NCI-H2081 treated with DMSO at 0.1 percent for 48 hours (cell line): Measurements from ENCODE around the gene PDE11A.

ENCODE experiments used
- DNase-seq: peaks from one replicate; lab custom pipeline; 2025; lab: John Stamatoyannopoulos, UW

Gene PDE11A

GRCh38 chr2:177923323-177923722 is 149.3 kb downstream of the PDE11A start:
- DNase-seq = no peak

DNA sequence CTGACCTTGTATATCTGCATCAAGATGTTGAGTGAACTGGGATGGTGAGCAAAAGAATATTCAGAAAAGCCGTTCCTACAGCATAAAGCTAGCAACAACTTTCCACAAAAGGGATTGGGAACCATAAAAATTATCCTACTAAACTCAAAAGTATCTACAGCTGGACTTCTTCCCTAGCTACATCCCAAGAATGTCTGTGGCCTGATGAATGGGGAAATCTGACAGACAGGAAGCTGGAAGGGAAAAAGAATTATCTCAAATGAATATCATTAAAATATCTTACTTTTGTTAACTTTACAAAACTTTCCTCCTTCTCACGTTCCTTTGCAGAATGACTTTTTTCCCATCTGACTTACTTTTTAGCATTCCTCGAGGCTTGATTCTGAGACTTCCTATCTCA is 150.9 kb downstream of the PDE11A start:
- no peak for DNase-seq

GRCh38 chr2:177917169-177917568 is 155.4 kb downstream of the PDE11A start:
- no peak for DNase-seq

DNA sequence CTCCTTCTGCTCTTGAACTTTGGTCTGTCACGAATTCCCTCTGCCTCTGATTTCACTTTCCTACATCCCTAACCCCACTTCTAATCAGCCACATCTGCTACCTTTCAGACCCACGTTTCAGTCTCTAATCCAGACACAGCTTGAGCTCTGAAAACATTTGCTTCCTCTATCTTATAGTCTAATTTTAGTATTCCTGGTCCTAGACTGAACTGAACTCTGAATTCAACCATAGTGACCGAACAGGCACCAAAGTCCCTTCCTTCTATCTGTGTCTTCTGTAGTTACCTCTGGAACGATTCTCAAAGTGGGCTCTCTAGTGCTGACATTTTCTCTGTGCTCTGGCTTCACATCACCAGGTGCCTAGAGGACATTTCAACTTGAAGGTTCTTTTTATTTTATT is 156.2 kb downstream of the PDE11A start:
- no peak for DNase-seq

GRCh38 chr2:177914247-177914646 is 158.3 kb downstream of the PDE11A start:
- DNase-seq = no peak

GRCh38 chr2:177909962-177910361 is 162.6 kb downstream of the PDE11A start:
- DNase-seq = no peak

DNA sequence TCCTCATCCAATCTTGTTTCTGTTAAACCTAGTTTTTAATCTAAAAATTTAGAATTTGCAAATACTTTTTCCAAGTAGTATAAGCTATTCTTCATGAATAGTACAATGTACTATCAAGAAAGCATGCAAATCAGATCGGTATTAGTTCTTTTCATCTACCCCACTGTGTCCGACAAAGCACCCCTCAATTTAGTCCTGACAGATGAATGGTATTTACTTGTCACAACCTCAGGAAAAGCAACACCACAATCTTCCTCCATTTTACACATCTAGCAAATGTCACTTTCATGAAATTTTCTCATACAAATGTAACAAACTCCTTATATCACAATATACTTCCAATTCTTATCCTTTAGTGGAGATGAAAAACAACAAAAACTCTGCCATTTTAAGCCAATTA is 163.8 kb downstream of the PDE11A start:
- DNase-seq = no peak

GRCh38 chr2:177908182-177908581 is 164.4 kb downstream of the PDE11A start:
- no peak for DNase-seq

- no peak for DNase-seq
These were observed 166.4 kb downstream of the PDE11A start for GRCh38 chr2:177906041-177906718.

DNA sequence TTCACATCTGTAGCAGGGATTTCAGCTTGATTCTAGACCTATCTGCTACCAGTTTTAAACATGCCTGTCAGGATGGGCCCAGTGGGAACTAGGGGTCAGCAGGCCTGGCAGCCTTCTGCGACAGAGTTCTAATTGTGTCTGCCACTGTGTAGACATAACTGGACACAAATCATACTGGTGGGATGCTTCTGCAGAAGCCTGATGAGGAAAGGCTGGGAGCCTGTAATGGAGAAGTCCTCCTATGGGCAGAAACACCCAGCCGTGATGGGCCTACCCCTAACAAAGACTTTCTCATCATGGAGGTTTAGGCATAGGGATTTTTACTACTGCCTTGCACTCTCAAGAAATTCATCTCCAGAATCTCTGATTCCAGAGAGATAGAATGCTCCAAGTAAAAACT is 166.9 kb downstream of the PDE11A start:
- no peak for DNase-seq

DNA sequence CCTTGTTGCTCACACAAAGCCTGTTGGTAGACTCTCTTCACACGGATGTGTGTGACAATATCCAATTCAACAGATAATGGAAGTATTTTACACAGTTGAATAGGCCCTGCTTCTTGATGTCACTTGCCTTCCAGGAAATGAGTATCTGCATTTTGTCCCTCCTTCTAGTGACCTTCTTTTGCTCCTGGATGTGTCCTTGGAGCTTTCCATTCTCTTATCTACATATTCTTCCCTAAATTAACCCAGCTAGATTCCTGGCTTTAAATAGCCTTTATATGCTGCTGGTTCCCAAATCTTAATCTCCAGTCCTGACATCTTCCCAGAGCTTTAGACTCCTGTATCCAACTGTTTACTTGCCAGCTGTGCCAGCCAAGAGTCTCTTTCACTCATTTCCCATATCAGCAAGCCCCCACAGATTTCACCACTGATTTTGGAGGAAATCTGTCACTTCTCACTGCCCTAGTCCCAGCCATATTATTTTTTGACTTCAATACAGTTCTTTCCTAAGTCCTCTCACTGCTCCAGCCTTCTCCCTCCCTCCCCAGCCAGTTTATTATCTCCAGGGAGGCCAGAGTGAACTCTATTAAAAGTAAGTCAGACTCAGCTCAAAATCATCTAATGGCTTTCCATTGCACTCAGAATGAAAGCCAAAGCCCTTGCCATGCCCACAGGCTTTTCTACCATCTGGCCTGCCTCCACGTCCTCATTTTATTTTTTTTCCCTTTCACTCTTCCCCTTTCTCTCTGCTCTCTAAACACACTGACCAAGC is 170.0 kb downstream of the PDE11A start:
- DNase-seq = no peak

- DNase-seq = no peak
These were observed 172.5 kb downstream of the PDE11A start for GRCh38 chr2:177900082-177900481.

GRCh38 chr2:177897278-177897677 is 175.3 kb downstream of the PDE11A start:
- no peak for DNase-seq

DNA sequence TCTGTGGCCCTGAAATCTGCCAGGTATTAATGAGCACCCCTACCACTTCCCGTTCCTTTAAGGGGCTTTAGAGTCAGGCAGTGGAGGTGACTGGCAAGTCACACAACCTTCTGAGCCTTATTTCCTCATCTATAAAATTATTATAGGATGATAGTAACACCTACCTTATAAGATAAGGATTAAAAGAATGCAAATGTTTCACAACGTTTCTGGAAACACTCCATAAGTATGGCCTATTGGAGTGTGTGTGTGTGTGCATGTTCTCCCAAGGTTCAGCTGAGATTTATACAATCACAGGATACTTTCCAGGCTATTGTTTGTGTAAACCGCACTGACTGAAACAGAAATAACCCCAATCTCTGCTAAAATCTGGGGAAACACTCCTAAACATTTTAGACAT is 176.0 kb downstream of the PDE11A start:
- no peak for DNase-seq

- DNase-seq = no peak
These were observed 178.0 kb downstream of the PDE11A start for GRCh38 chr2:177894546-177894945.

GRCh38 chr2:177893880-177894279 is 178.7 kb downstream of the PDE11A start:
- DNase-seq = no peak

DNA sequence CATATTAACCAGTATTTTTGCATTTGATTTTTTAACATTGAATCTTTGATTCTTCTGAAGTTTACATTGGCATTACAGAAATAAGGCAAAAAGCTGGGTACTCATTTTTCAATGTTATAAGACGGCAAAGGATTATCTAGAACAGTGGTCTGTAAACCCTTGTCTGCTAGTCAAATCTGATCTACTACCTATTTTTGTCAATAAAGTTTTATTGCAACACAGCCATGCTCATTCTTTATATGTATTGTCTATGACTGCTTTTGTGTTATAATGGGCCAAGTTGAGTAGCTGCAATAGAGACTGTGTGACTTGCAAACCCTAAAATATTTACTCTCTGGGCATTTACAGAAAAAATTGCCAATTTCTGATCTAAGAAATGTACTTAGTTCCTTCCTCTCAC is 181.0 kb downstream of the PDE11A start:
- no peak for DNase-seq

DNA sequence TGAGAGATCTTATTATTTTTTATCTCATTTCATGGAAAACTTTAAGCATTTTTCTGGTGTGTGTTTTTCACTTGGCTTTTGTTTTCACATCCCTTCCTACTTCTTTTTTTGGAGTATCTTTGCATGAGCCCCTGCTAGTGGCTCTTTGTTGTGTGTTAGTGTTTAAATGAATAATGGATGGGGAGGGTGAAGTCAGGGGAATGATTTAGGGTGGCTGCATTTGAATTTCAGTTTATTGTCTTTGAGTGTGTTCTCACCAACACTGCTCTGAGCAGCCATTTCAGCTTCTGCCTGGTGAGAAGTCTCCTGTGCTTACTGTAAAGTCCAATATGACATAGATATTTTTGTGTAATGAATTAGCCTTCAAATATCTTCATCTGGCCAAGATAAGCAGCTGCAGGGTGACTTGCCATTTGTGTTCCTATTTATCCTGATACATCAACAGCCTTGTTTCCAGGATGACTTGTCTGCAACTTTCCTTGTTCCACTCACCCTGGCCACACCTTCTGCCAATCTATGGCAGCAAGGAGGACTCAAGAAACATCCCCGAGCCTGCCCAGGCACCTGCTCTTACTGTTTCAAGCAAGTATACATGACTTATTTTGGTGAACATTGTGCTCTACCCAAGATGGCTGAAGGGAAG is 182.6 kb downstream of the PDE11A start:
- no peak for DNase-seq

DNA sequence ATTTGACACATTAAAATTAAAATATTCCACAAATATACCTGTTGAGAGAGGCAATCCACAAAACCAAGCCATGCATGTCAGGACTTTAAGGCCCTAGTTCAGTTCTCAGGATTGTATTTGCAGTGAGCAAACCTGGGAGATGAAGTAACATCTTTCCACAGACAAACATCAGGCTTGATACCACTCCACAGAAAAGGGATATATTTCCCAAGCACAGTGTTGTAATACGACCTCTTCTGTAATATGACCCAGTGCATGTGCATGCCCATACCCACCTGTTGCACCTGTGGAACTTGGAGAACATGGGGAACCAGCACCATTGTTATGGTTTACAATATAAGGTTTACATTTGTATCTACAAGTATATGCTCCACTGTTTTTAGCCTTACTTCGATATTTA is 184.0 kb downstream of the PDE11A start:
- no peak for DNase-seq

DNA sequence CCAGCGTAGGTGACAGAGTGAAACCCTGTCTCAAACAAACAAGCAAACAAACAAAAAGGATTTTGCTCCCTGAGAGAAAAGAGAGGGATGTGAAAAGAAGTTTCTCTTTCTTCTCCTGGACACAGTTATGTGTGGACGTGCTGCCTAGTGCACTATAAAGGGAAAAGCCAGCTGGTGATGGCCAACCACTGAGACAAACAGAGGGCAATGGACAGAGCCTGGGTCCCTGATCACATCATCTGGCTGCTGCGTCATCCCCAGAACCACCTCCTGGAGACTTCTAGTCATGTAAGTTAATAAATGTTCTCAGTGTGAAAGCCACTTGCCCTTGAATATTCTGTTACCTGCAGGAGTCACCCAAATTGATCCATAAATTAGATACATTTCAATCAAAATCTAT is 184.9 kb downstream of the PDE11A start:
- no peak for DNase-seq

- no peak for DNase-seq
These were observed 185.8 kb downstream of the PDE11A start for GRCh38 chr2:177886824-177887223.

DNA sequence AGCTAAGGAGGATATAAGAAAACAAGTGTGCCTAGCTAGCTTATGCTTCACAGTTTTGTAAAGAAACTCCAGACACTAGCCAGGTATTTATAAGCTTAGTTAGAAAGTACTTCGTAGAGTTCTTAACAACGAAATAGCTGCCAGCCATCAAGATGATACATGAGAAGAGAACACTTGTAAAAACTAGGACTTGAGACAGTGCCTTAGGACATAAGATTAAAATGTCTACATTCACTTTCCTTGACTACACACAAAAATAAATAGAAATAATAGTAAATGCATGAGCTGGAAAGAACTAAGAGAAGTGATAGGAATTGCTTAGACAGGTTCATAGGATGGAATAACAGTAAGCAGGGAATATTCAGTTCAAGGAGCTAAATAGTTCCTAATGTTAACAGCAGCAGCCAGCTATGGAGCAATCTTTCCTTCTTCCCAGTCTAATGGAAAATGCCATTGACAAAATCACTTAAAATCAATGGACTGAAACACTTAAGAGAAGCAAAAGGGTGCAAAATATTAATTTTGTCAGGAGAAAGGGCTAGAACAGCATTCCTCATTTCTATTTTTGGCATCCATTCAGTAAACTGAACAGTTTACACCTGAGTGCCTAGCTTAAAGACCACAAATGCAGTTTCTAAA is 186.6 kb downstream of the PDE11A start:
- DNase-seq = no peak

GRCh38 chr2:177883177-177883576 is 189.4 kb downstream of the PDE11A start:
- DNase-seq = no peak
